GM21528 (cell line): ENCODE results near the gene CDH26.

ENCODE experiments used
- ATAC-seq: cut with Tn5 transposase; IDR thresholded peaks from one replicate; pipeline ENCODE4 v1.9.1; 2021; ENCODE audit warnings: mild to moderate bottlenecking, moderate library complexity; ENCODE audit not compliant: unreplicated experiment, low FRiP score

CDH26 gene

DNA sequence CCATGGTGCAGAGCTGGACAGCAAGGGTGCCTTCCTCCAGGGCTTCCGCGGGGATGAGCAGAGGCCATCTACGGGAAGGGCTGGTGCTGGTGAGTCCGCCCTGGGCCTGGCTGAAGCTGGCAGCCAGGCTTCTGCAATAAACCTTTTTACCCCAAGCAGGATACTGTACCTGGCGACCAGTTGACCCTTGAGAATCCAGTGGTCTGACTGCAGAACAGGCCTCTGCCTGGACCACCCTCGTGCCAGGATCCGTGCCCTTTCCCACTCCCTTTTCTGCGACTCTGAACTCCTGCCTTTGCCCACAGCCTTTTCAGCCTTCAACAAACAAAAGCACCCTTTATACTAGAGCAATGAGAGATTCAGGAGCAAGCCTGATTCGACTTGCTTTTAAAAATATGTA lies 18.9 kb downstream of the CDH26 start:
- ATAC-seq, result no peak

DNA sequence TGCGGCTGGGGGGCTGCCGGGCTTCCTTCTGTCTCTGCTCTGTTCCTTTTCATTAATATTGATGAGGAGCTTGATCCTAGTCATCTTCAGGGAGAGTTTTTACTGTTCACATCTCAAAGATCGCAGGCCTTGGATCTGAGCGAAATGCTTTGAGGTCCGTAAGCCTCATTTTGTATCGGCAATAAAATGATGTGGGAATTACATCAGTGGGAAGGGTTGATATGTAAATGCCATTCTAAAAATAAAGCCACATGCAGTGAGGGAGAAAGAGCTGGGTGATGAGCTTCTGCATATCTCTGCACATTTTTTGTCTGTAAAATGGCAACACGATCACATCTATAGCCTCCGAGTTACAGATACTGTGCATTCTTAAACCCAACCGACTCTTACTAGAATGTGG lies 24.9 kb downstream of the CDH26 start:
- no peak for ATAC-seq

DNA sequence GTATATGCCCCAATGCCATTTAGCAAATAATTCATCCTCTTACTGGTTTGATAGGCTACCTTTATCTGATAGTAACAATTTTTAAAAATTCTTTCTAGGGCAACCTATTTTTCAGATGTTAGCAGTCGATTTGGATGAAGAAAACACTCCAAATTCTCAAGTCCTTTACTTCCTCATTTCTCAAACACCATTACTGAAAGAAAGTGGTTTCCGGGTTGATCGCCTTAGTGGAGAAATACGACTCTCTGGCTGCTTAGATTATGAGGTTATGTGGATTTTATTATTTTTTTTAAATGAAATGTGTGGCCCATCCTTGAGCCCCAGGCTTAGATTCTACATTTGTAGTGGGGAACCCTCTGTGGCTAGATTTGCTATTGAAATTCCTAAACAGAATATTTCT lies 26.3 kb downstream of the CDH26 start:
- ATAC-seq, result no peak

DNA sequence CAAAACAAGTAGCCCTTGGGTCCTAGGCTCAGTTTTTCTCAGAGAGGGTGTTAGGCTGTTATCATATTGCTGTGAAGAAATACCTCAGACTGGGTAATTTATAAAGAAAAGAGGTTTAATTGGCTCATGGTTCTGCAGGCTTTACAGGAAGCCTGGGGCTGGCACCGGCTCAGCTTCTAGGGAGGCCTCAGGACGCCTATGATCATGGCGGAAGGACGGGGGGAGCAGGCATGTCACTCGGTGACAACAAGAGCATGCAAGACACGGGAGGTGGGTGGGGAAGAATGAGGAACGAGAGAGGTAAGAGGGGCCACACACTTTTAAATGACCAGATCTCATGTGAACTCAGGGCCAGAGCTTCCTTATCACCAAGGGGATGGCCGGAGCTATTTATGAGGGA lies 26.9 kb downstream of the CDH26 start:
- no peak for ATAC-seq

DNA sequence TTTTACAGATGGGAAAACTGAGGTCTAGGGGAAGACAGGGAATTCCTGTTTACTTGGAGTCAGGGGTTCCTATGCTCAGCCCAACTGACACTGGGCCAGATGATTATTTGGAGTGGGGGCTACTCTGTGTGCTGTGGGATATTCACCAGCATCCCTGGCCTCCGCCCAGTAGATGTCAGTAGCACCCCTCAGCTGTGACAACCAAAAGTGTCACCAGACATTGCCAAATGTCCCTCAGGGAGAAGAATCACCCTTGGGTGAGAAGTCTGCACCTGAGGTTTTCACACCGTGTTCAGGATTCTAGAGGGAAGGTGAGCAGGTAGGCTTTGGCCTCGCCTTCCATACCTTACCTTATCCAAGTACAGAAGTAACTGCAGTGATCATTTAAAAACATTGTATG lies 27.6 kb downstream of the CDH26 start:
- ATAC-seq, result no peak

DNA sequence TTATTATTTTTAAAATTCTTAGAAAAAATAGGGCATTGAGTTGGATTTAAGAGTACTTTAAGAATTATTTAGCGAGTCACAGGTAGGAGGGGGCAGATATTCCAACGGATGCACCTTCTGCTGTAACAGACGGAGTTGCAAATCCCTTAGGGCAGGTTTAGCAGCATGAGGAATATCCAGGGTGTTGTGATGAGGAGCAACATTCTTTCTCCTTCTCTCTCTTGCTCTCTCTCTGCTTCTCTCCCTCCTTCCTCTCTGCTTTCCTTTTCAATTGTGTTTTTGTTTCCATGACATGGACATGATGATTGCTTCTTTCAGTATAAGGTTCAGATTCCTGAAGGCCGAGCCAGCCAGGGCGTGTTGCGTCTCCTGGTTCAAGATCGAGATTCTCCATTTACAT lies 28.9 kb downstream of the CDH26 start:
- ATAC-seq, result no peak

DNA sequence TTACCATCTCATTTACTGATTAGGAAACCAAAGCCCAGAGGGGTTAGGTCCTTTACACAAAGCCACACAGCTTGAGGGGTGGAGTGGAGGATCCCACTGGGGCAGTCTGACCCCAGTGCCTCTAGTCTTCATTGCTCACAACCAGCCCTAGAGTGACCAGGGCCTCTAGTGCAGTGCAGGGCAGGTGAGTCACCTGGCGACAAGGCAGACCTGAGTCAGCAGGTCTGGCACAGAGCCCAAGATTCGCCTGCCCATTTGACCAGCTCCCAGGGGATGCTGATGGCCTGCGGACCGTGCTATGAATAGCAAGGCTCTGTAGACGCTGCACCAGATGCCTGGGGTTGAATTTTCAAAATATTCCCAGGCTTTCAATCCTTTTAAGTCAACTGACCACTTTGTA lies 29.9 kb downstream of the CDH26 start:
- ATAC-seq, result no peak

DNA sequence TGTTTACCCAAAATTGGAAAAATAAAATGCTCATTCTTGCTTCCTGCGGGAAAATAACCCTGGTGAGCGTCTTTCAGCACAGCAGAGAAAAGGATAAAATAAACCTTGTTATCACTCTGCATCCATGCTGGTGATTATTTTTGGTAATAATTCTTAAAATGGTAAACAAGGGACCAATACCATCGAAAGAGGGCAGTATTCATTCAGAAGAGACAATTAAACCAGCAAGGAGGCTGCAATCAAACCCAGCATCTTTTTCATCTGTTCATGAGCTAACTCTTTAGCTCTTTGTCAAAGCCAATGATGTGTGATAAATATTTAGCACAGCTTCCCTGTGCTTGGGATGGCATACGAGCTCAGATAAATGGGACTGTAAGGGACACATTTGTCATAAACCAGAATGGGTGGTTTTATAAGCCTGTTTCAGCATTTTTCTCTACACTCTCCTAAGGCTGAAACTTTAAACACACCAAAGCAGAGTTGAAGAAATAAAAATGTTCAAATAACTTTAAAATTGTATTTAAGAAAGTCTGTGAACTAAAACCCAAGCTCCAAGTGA lies 34.4 kb downstream of the CDH26 start:
- ATAC-seq, result no peak

DNA sequence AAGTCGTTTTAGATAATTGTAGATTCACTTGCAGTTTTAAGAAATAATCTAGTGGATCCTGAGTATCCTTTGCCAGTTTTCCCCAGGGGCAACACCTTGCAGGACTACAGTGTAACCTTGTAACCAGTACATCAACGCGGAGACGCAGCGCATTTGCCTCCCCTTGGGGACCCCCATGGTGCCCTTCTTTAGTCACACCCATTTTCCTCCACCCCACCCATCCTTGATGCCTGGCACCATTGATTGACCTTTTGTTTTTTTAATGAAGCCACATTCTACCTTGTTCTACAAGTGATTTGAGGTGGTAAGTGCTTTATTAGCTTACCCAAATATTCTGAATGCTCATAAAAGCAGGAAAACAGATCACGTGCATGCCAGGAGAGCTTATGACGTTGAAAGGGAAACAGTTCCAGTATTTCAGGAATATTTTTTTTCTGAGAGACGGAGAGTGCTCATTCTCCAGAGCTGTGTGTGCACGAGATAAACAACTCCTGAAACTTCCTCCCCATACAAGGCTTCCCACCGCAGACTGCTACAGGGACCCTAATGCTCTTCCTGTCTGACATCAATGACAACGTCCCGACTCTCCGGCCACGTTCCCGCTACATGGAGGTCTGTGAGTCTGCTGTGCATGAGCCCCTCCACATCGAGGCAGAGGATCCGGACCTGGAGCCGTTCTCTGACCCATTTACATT lies 35.7 kb downstream of the CDH26 start:
- no peak for ATAC-seq

DNA sequence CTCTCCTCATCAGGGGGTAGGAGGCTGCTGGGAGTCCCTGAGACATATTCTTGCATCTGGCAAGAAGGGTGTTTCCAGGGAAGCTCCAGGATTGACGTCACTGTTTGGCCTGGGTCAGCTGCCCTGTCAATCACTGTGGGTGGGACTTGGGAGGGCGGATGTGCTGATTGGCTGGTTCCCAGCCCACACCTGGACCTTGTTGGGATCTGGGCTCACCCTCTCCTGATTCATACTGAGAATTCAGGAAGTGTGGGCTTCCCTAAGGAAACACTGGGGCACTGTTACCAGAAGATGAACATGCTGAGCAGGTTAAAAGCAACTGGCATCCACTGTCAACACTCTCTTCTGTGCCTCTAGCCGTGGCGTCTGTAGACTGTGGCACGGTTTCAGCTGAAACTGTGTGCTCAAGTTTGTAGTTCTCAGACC lies 36.5 kb downstream of the CDH26 start:
- ATAC-seq, result no peak

DNA sequence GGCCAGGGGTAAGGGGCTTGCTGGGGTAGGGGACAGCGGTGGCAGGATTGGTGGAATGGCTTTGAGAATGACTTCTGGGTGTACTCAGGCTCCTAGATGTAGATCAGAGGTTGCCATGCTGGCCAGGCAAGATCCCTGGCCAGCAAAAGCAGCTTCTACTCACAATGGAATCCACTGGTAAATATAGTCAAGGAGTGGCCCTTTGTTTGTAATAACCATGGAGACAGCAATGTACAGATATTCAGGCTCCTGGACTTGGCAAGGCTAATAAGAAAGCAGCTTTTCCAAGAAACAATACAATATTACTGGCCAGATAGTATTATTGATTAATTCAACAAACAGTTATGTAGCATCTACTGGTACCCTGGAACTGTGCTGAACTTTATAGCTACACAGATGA lies 37.9 kb downstream of the CDH26 start:
- ATAC-seq, result no peak

DNA sequence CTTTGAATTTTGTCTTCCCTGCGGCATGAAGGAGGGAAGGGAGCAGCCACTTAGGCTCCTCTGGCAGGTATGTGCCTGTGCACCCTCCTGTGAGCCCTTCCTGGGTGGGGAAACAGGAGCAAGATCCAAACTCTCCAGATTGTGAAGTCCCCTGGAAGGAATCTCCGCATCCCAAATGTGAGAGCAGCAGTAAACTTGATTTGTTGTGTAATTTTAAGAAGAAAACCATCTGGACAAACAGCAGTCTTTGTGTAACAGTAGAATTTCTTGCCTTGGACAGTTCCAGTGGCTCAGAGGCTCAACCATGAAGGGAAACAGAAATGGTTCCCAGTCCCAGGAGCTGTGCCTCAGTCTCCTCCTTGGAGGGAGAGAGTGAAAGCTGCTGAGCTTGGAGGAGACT lies 39.7 kb downstream of the CDH26 start:
- ATAC-seq, result no peak

DNA sequence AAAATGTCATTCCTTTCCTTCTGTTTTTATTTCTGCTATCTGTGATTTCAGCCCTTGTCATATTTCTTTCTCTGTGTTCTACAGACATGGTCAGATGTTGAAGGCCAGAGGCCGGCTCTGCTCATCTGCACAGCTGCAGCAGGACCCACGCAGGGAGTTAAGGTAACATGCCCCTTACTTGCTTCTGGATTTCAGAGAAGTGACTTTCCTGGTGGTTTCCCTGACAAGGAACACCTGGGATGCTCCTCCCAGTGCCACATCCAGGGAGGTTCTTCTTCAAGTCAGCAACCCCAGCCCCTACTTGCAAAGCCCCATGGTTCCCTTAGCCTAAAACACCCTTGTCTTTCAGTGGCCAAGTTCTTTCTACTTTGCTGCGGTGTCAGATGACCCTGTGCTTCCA lies 41.3 kb downstream of the CDH26 start:
- ATAC-seq, result no peak

DNA sequence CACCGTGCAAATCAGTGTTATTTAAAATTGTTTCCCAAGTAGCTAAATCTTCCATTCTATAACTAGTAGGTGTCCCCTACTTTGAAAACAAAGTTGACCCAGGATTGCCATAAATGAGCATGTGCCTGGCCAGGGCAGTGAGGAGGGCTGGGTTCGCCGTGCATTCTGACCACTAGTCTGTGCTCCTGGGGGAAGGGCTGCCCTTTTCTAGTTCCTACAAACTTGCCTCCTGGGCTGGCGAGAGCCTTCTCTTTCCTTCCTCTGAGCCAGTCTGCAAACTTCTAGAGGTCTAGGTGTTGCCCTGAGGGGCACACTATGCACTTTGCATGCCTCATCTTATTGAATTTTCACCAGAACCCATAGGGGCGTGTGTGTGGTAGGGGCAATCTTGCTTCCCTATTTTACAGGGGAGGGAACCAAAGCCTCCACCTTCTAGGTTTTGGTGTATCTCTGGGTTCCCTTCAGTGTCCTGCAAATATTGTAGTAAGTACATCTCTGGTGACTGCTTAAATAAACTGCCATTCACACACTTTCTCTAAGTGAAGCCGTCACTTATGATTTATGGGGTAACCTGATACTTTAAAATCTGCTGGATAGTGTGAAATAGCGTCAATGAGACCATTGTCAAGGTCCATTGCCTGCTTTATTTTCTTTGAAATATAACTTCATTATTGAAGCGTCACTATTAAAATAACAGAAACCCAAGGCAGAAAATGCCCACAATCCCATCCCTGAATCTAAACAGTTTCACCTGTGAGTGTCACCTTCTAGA lies 42.2 kb downstream of the CDH26 start:
- ATAC-seq, result no peak

DNA sequence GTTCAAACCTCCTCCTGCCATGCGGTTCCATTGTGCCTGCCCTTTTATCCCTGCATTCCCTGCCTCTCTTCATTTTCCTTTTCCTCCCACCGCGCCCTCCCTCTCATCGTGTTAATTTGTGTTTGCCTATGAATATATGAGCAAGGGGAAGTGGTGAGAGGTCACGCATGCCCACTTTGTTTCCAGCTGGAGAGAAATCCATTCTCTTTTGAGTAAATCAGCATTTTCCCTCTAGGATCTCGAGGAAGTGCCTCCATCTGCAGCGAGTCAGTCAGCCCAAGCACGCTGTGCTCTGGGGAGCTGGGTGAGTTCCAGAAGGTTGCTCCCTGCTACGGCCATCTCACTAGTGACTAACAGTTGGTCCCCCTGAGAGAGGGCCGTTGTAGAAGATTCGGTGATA lies 42.9 kb downstream of the CDH26 start:
- no peak for ATAC-seq

DNA sequence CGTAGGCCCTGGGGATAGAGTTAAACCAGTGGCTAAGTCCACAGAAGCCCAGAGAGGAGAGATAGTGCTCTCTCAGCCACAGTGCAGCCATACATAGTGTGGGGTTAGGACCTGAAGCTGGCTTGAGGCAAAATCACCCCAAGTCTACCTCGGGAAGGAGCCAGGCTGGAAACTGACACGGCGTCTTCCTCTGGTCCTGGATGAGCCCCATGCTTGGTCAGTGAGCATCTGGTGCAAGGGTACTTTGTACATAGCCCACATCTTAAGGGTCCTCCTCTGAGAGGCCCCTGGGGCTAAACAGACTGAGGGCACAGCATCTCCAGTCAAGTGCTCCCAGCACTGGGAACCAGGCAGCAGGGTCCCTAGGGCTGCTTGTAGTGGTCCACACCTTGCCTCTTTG lies 45.6 kb downstream of the CDH26 start:
- ATAC-seq, result no peak

DNA sequence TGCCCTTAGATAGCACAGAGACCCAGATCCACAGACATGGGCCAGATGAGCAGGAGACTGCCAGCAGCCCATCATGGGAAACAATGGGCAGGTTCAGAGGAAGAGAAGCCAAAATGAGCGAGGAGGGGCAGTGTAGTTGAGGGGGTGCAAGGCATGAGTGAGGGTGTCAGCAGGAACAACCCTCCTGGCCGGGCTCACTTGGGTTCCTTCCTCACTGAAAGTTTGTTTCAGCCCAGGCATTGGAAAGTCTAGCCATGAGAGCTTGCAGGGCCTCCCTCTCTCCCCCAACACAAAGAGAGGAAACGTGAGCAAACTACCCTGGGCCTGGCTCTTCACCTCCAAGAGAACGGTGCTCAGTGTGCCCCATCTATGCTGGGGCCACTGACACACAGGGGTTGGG lies 48.0 kb downstream of the CDH26 start:
- no peak for ATAC-seq

DNA sequence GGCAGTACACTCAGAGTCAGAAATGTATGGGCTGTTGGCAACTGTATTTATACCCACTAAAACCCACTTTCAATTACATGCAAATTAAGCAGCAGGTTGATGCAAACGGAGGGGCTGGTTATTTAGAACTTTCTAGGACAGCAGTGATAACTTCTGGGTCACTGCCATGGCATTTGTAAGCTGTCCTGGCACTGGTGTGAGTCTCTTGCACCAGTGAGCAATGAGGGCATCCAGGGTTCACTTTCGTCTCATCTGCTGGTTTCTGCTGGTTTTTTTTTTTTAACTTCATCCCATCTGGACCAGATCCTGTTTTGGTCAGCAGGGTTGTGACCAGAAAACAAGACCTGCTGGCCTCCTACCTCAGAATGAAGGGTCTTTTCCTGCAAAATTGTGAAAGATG lies 49.2 kb downstream of the CDH26 start:
- ATAC-seq, result no peak

DNA sequence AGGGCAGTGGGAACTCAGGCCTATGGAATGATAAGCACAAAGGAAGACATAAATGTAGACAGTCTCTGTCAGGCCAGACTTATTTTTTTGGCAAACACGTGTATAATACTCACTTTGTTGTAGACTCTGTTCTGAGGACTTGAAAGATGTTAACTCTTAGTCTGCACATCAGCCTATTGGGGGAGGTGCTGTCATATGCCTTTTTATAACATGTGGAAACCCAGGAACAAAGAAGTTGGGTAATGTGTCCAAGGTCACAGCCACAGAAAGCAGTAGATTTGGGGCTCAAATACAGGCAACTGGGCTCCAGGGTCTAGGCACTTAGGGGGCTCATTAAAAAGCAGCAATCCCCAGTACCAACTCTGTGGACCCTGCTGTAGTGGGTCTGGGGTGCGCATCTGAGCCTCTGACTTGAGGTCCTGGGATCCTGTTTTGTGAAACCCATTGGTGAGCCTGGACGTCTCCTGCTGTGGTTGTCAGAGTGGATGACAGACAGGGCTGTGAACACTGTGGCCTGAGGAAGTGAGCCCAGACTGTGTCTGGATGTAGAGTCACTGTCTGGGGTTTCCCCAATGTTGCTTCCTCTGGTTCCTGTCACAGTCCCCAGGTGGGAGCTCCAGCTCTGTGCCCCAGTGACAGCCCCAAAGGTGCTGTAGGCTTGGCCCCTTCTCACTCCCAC lies 50.0 kb downstream of the CDH26 start:
- ATAC-seq, result no peak

DNA sequence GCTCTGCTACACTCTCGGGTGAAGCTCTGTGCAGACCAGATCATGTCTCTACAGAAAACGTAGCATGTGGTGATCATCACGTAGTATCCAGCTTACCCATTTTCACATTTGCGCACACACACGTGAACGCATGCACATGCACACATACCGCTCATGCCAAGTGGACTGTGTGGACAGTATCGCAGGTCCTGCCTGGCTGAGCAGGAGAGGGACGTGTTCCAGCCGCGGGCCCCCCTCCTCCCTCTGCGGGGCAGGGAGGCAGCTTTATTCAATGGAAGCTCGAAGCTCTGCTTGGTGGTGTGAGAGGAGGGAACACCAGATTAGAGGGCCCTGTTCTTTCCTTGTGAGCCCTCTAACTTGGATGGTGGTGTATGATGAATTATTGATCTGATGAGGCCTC lies 51.1 kb downstream of the CDH26 start:
- no peak for ATAC-seq

DNA sequence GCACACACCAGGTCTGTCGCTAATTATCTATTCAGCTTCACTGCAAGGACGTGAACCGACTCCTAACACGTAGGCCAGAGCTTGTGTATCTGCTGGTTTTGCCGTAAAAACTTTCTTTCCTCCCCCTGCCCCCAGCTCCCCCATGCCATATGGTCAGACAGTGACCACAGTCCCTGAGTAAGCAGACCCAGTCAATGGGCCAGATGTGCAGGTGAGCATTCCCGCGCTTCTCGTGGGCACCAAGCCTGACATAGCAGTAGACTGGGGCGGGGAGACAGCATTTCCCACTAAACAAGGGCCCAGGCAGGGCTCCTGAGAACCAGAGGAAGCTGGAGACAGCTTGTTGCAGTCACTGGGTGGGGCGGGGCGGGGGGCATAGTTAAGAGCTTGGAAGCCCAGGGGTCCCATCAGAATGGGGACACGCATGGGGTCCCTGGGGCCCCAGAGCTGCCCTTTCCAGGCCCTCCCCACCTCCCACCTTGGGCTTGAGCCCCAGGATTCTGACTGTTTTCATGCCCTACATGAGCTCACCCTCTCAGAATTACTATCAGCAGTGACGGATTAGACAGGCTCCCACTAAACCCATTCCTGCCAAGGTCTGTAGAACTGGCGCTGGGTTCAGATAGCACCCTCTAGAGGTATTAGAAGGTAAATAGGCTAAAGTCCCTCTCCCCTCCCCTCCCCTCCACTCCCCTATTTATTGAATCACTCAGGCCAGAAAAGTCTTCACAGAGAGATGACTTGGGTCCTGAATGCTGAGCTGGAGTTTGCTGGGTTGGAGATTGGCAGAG lies 51.8 kb downstream of the CDH26 start:
- no peak for ATAC-seq
